GM19467 (cell line): ENCODE measurements around the gene EXD1.
"Not testable (repeated sequence)": the region's sequence is repeated elsewhere in the genome, so short reads cannot be mapped to it uniquely, and the experiment has no call there.

Source experiments
- ATAC-seq: cut with Tn5 transposase; IDR thresholded peaks from one replicate; pipeline ENCODE4 v1.9.1; 2021; ENCODE audit warnings: mild to moderate bottlenecking, moderate library complexity; ENCODE audit not compliant: unreplicated experiment

The EXD1 gene

GRCh38 chr15:41230650-41231421 is at the start of gene EXD1, which contains the start of gene CHP1:
TSS of gene EXD1 (minus strand) at chr15:41230757. CDS start at chr15:41226575, 4,182 bp downstream.
TSS of gene CHP1 (plus strand) at chr15:41231268. CDS start at chr15:41231383, 115 bp downstream.
- ATAC-seq: peak; percentile 88

GRCh38 chr15:41279535-41280283 is 49.2 kb upstream of the EXD1 start:
- no peak for ATAC-seq

- no peak for ATAC-seq
Observed at GRCh38 chr15:41278319-41278718, 47.8 kb upstream of the EXD1 start.

- no peak for ATAC-seq
Observed at GRCh38 chr15:41276831-41277230, 46.3 kb upstream of the EXD1 start.

GRCh38 chr15:41269887-41270286 is 39.3 kb upstream of the EXD1 start:
- no peak for ATAC-seq

- ATAC-seq: no peak
Observed at GRCh38 chr15:41263891-41264351, 33.4 kb upstream of the EXD1 start.

GRCh38 chr15:41262571-41262970 is 32.0 kb upstream of the EXD1 start:
- ATAC-seq: no peak

GRCh38 chr15:41260924-41261323 is 30.4 kb upstream of the EXD1 start:
- not testable (repeated sequence) for ATAC-seq

GRCh38 chr15:41259546-41260189 is 29.1 kb upstream of the EXD1 start:
- ATAC-seq: no peak

- no peak for ATAC-seq
Observed at GRCh38 chr15:41258750-41259471, 28.4 kb upstream of the EXD1 start.

GRCh38 chr15:41256577-41257038 is 26.1 kb upstream of the EXD1 start:
- ATAC-seq: no peak

- ATAC-seq: no peak
Observed at GRCh38 chr15:41256103-41256502, 25.5 kb upstream of the EXD1 start.

- ATAC-seq: no peak
Observed at GRCh38 chr15:41254560-41254959, 24.0 kb upstream of the EXD1 start.

- no peak for ATAC-seq
Observed at GRCh38 chr15:41251411-41251810, 20.9 kb upstream of the EXD1 start.

- not testable (repeated sequence) for ATAC-seq
Observed at GRCh38 chr15:41250745-41251144, 20.2 kb upstream of the EXD1 start.

GRCh38 chr15:41241221-41241964 is 10.8 kb upstream of the EXD1 start:
- no peak for ATAC-seq

- no peak for ATAC-seq
Observed at GRCh38 chr15:41238100-41238499, 7.5 kb upstream of the EXD1 start.

- no peak for ATAC-seq
Observed at GRCh38 chr15:41235929-41236328, 5.4 kb upstream of the EXD1 start.

- ATAC-seq: not testable (repeated sequence)
Observed at GRCh38 chr15:41235228-41235627, 4.7 kb upstream of the EXD1 start.

GRCh38 chr15:41233367-41233771 is 2.8 kb upstream of the EXD1 start:
- ATAC-seq: no peak
